Keratinocyte (primary cell): Measurements from ENCODE around the gene CCSER1. TPM values are rescaled to one million over a fixed set of nuclear protein-coding genes. Genes with fewer than 3 reads are reported as not detected.

Experiments
- DNase-seq: peaks from one replicate; pipeline ENCODE4 v3.0.0-alpha.2; 2011; ENCODE audit warnings: low read depth, missing footprints, low spot score
- FAIRE-seq: peaks from 2 replicates; lab custom pipeline; 2011; peaks lifted over from hg19 to GRCh38; lab: Jason Lieb, UNC
- H2AFZ ChIP-seq: 2 replicates; pipeline ENCODE4 v1.6.0; 2012; ENCODE audit warnings: low read length, control low read depth, inconsistent platforms; ENCODE audit not compliant: control insufficient read depth
- H3K27ac ChIP-seq: 2 replicates; pipeline ENCODE4 v1.5.1; 2011; ENCODE audit warnings: low read length; ENCODE audit not compliant: control insufficient read depth, insufficient read depth
- H3K27me3 ChIP-seq: 3 replicates; pipeline ENCODE4 v1.6.0; 2011; ENCODE audit warnings: low read length; ENCODE audit not compliant: control insufficient read depth, insufficient read depth; ENCODE audit errors: extremely low read depth
- H3K36me3 ChIP-seq, 2 experiments: 2 replicates in 1 of 2; 3 replicates in 1 of 2; pipeline ENCODE4 v1.5.1; 2011; ENCODE audit warnings: low read length in 2 of 2, mild to moderate bottlenecking in 1 of 2; ENCODE audit not compliant: control insufficient read depth in 2 of 2, insufficient read depth in 2 of 2; ENCODE audit errors: extremely low read depth in 1 of 2
- H3K4me1 ChIP-seq: 3 replicates; pipeline ENCODE4 v1.5.1; 2011; ENCODE audit warnings: low read length; ENCODE audit not compliant: control insufficient read depth, insufficient read depth; ENCODE audit errors: extremely low read depth
- H3K4me2 ChIP-seq: 3 replicates; pipeline ENCODE4 v1.6.0; 2011; ENCODE audit warnings: low read depth, low read length; ENCODE audit not compliant: control insufficient read depth, insufficient read depth; ENCODE audit errors: extremely low read depth
- H3K4me3 ChIP-seq, 3 experiments: fragments of 200-600 bp in 1 of 3; sonication (generic) in 1 of 3; 2 replicates in 2 of 3; 3 replicates in 1 of 3; pipeline ENCODE4 v1.5.1; 2011 to 2016; ENCODE audit warnings: low read length in 3 of 3, mild to moderate bottlenecking in 3 of 3, control low read depth in 2 of 3, inconsistent platforms in 1 of 3, low read depth in 1 of 3, mixed read lengths in 1 of 3, mixed run types in 1 of 3, moderate library complexity in 1 of 3; ENCODE audit not compliant: control insufficient read depth in 2 of 3, insufficient read depth in 2 of 3; ENCODE audit errors: extremely low read depth in 1 of 3
- H3K79me2 ChIP-seq: 2 replicates; pipeline ENCODE4 v1.6.0; 2012; ENCODE audit warnings: low read length; ENCODE audit not compliant: control insufficient read depth, insufficient read depth
- H3K9ac ChIP-seq: 3 replicates; pipeline ENCODE4 v1.6.0; 2011; ENCODE audit warnings: low read length; ENCODE audit not compliant: control insufficient read depth, insufficient read depth; ENCODE audit errors: extremely low read depth
- H3K9me1 ChIP-seq: 3 replicates; pipeline ENCODE4 v1.6.0; 2011; ENCODE audit warnings: low read length; ENCODE audit not compliant: control insufficient read depth, insufficient read depth; ENCODE audit errors: extremely low read depth
- H3K9me3 ChIP-seq: 2 replicates; pipeline ENCODE4 v1.5.1; 2012; ENCODE audit warnings: low read depth, low read length; ENCODE audit not compliant: control insufficient read depth
- H4K20me1 ChIP-seq: 3 replicates; pipeline ENCODE4 v1.6.0; 2011; ENCODE audit warnings: low read length; ENCODE audit not compliant: control insufficient read depth, insufficient read depth; ENCODE audit errors: extremely low read depth
- EZH2 ChIP-seq: IDR thresholded peaks from one replicate; pipeline ENCODE4 v1.6.1; 2012; ENCODE audit warnings: inconsistent platforms, mild to moderate bottlenecking, low read length, moderate library complexity
- dilution Hi-C: fragments of 300-500 bp; cut with MboI; formaldehyde crosslinking; loops from one replicate; pipeline ENCODE4 v1.7.0; 2020; ENCODE audit warnings: low sequenced_read_pairs; ENCODE audit not compliant: extremely low pct_ligation_motif_present
- polyA plus RNA-seq, 5 experiments: library from polyadenylated mRNA; depleted of rRNA in 3 of 5; stranded (reverse) in 3 of 5; stranded (forward) in 1 of 5; unstranded in 1 of 5; fragments of >200 nt; gene quantifications; 1 replicate in 1 of 5; 2 replicates in 3 of 5; 3 replicates in 1 of 5; pipeline versions ENCODE4 v1.2.1 to v1.2.3, GENCODE V29; 2011 to 2012; ENCODE audit warnings: missing spikeins in 2 of 5, low read depth in 1 of 5, low replicate concordance in 1 of 5
- TF ChIP-seq, protein P1 (sequence below), 3 experiments: IDR thresholded peaks in 1 of 3; conservative IDR thresholded peaks in 1 of 3; optimal IDR thresholded peaks in 1 of 3; 2 replicates in 2 of 3; 3 replicates in 1 of 3; pipeline versions ENCODE3 to v1.5.1; 2011; ENCODE audit warnings: low read length in 3 of 3, mild to moderate bottlenecking in 3 of 3, moderate library complexity in 2 of 3, control low read depth in 1 of 3, inconsistent platforms in 1 of 3; ENCODE audit not compliant: insufficient read depth in 2 of 3; ENCODE audit errors: extremely low read depth in 1 of 3

Gene CCSER1
- polyA plus RNA-seq, 1 donor (not counting 4 experiments of a cell fraction or from before 2014, with no cell fraction given): 1.2 TPM

DNA sequence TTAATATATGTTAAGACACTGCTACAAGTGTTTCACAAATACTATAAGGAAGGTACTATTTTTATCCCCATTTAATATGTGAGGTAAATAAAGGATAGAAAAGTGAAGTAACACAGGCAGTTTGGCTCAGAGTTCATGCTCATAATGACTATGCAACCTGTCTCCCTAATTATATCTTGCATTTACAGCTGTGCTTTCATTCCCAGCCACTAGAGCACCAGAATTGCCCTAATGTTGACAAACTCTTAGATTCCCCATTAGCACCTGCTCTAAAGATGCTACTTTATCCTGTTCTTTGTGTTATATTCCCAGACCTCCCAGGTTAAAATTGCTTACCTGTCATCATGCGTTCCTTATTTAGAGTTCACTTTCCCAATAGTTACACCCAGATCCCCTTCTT is 833.6 kb downstream of the CCSER1 start:
- Histone ChIP-seq H3K36me3 (no peaks in the 10 kb centered on the region), H3K4me3 (no peak overlapping the region), H3K79me2 (no peaks in the 10 kb centered on the region), H3K9ac (no peak overlapping the region), H3K9me3 (no peaks in the 10 kb centered on the region), H2AFZ (no peak overlapping the region), H3K9me1 (no peaks in the 10 kb centered on the region), H3K27me3 (no peaks in the 10 kb centered on the region), H3K27ac (no peak overlapping the region), H3K4me2 (no peak overlapping the region), H3K4me1 (no peaks in the 10 kb centered on the region), H4K20me1 (no peaks in the 10 kb centered on the region)
- no peak for FAIRE-seq
- dilution Hi-C loops: no loop called here
- no peak for DNase-seq
- TF ChIP-seq, protein P1, sequence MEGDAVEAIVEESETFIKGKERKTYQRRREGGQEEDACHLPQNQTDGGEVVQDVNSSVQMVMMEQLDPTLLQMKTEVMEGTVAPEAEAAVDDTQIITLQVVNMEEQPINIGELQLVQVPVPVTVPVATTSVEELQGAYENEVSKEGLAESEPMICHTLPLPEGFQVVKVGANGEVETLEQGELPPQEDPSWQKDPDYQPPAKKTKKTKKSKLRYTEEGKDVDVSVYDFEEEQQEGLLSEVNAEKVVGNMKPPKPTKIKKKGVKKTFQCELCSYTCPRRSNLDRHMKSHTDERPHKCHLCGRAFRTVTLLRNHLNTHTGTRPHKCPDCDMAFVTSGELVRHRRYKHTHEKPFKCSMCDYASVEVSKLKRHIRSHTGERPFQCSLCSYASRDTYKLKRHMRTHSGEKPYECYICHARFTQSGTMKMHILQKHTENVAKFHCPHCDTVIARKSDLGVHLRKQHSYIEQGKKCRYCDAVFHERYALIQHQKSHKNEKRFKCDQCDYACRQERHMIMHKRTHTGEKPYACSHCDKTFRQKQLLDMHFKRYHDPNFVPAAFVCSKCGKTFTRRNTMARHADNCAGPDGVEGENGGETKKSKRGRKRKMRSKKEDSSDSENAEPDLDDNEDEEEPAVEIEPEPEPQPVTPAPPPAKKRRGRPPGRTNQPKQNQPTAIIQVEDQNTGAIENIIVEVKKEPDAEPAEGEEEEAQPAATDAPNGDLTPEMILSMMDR (optimal IDR thresholded peaks at IDR 0.05 in 1 of 3, IDR thresholded peaks at IDR 0.05 in 1 of 3, conservative IDR thresholded peaks at IDR 0.05 in 1 of 3; ENCODE audit: extremely low read depth in 1 of 3, insufficient read depth in 2 of 3, low read length in 3 of 3): no peak
- TF ChIP-seq EZH2: no peak

DNA sequence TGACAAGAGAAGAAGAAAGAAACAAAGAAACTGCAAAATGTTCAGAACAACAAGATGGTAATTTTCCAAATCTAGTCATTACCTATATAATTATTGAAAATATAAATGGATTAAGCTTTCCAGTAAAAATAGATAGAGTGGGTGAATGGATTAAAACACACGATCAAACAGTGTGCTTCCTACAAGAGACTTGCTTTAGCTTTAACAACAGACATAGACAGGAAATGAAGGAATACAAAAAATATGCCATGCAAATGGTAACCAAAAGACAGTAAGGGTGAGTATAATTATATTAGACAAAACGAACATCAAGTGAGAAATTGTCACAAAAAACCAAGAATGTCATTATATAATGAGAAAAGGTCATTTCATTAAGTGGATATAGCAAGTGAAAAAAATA is 842.8 kb downstream of the CCSER1 start:
- FAIRE-seq: no peak
- H3K9ac ChIP-seq: no peak overlapping the region
- dilution Hi-C loops: no loop called here
- no peak for DNase-seq
- H3K79me2 ChIP-seq: no peaks in the 10 kb centered on the region
- H3K4me2 ChIP-seq: no peak overlapping the region
- no peaks in the 10 kb centered on the region for H3K9me3 ChIP-seq
- no peaks in the 10 kb centered on the region for H3K9me1 ChIP-seq
- no peaks in the 10 kb centered on the region for H3K4me1 ChIP-seq
- H2AFZ ChIP-seq: no peak overlapping the region
- no peak overlapping the region for H3K4me3 ChIP-seq
- no peak overlapping the region for H3K27ac ChIP-seq
- H4K20me1 ChIP-seq: no peaks in the 10 kb centered on the region
- no peak for TF ChIP-seq EZH2
- TF ChIP-seq, protein P1 (optimal IDR thresholded peaks at IDR 0.05 in 1 of 3, IDR thresholded peaks at IDR 0.05 in 1 of 3, conservative IDR thresholded peaks at IDR 0.05 in 1 of 3; ENCODE audit: extremely low read depth in 1 of 3, insufficient read depth in 2 of 3, low read length in 3 of 3): no peak
- H3K27me3 ChIP-seq: no peaks in the 10 kb centered on the region
- H3K36me3 ChIP-seq: no peaks in the 10 kb centered on the region
